ENCODE data around the gene MKS1.

Gene MKS1

GRCh38 chr17:58246104-58246740 lies 27.2 kb upstream of the MKS1 start:
- in situ Hi-C loops (cut with MboI; ENCODE audit: low pct_unique_long_range_greater_than_20kb, low sequenced_read_pairs) = no loop called here
- no peak for DNase-seq

GRCh38 chr17:58245428-58246103 lies 26.5 kb upstream of the MKS1 start:
- in situ Hi-C loops (cut with MboI; ENCODE audit: low pct_unique_long_range_greater_than_20kb, low sequenced_read_pairs) = no loop called here
- DNase-seq = no peak

GRCh38 chr17:58244963-58245362 lies 25.9 kb upstream of the MKS1 start:
- in situ Hi-C loops (cut with MboI; ENCODE audit: low pct_unique_long_range_greater_than_20kb, low sequenced_read_pairs) = no loop called here
- DNase-seq = no peak

- no peak for DNase-seq
- in situ Hi-C loops (cut with MboI; ENCODE audit: low pct_unique_long_range_greater_than_20kb, low sequenced_read_pairs) = no loop called here
These were observed 23.2 kb upstream of the MKS1 start for GRCh38 chr17:58242171-58242784.

GRCh38 chr17:58239987-58240386 lies 20.9 kb upstream of the MKS1 start:
- DNase-seq = no peak
- in situ Hi-C loops (cut with MboI; ENCODE audit: low pct_unique_long_range_greater_than_20kb, low sequenced_read_pairs) = no loop called here

GRCh38 chr17:58238147-58238634 lies 19.1 kb upstream of the MKS1 start, which contains the start of gene LPO:
TSS of gene LPO (plus strand) at chr17:58238584. CDS start at chr17:58242980, 4,396 bp downstream.
- no peak for DNase-seq
- in situ Hi-C loops (cut with MboI; ENCODE audit: low pct_unique_long_range_greater_than_20kb, low sequenced_read_pairs) = no loop called here

GRCh38 chr17:58236394-58236793 lies 17.3 kb upstream of the MKS1 start:
- in situ Hi-C loops (cut with MboI; ENCODE audit: low pct_unique_long_range_greater_than_20kb, low sequenced_read_pairs) = no loop called here
- no peak for DNase-seq

- in situ Hi-C loops (cut with MboI; ENCODE audit: low pct_unique_long_range_greater_than_20kb, low sequenced_read_pairs) = no loop called here
- DNase-seq = no peak
These were observed 16.8 kb upstream of the MKS1 start for GRCh38 chr17:58235821-58236220.

GRCh38 chr17:58234512-58234911 lies 15.5 kb upstream of the MKS1 start:
- DNase-seq = no peak
- in situ Hi-C loops (cut with MboI; ENCODE audit: low pct_unique_long_range_greater_than_20kb, low sequenced_read_pairs) = no loop called here

- in situ Hi-C loops (cut with MboI; ENCODE audit: low pct_unique_long_range_greater_than_20kb, low sequenced_read_pairs) = no loop called here
- peak; percentile 38 for DNase-seq
These were observed 14.5 kb upstream of the MKS1 start for GRCh38 chr17:58233543-58233942.

GRCh38 chr17:58232707-58233156 lies 13.7 kb upstream of the MKS1 start:
- in situ Hi-C loops (cut with MboI; ENCODE audit: low pct_unique_long_range_greater_than_20kb, low sequenced_read_pairs) = no loop called here
- peak; percentile 90 for DNase-seq

- in situ Hi-C loops (cut with MboI; ENCODE audit: low pct_unique_long_range_greater_than_20kb, low sequenced_read_pairs) = no loop called here
- DNase-seq = no peak
These were observed 12.6 kb upstream of the MKS1 start for GRCh38 chr17:58231641-58232040.

GRCh38 chr17:58229881-58230280 lies 10.8 kb upstream of the MKS1 start:
- no peak for DNase-seq
- in situ Hi-C loops (cut with MboI; ENCODE audit: low pct_unique_long_range_greater_than_20kb, low sequenced_read_pairs) = no loop called here

- no peak for DNase-seq
- in situ Hi-C loops (cut with MboI; ENCODE audit: low pct_unique_long_range_greater_than_20kb, low sequenced_read_pairs) = no loop called here
These were observed 10.3 kb upstream of the MKS1 start for GRCh38 chr17:58229384-58229783.

GRCh38 chr17:58228679-58229078 lies 9.6 kb upstream of the MKS1 start:
- DNase-seq = no peak
- in situ Hi-C loops (cut with MboI; ENCODE audit: low pct_unique_long_range_greater_than_20kb, low sequenced_read_pairs) = no loop called here

- in situ Hi-C loops (cut with MboI; ENCODE audit: low pct_unique_long_range_greater_than_20kb, low sequenced_read_pairs) = no loop called here
These were observed 8.7 kb upstream of the MKS1 start for GRCh38 chr17:58227733-58228132.

GRCh38 chr17:58224315-58224714 lies 5.3 kb upstream of the MKS1 start:
- peak; percentile 45 for DNase-seq
- in situ Hi-C loops (cut with MboI; ENCODE audit: low pct_unique_long_range_greater_than_20kb, low sequenced_read_pairs) = no loop called here

More at GRCh38 chr17:58227733-58228132, 8.7 kb upstream of the MKS1 start:
- no peak for DNase-seq

GRCh38 chr17:58219789-58220183 lies 731 bp upstream of the MKS1 start:
- DNase-seq = no peak
- in situ Hi-C loops (cut with MboI; ENCODE audit: low pct_unique_long_range_greater_than_20kb, low sequenced_read_pairs) = no loop called here

- no peak for DNase-seq
- in situ Hi-C loops (cut with MboI; ENCODE audit: low pct_unique_long_range_greater_than_20kb, low sequenced_read_pairs) = no loop called here
These were observed 1.3 kb downstream of the MKS1 start for GRCh38 chr17:58217766-58218165.

GRCh38 chr17:58215685-58216084 lies 3.4 kb downstream of the MKS1 start:
- peak; percentile 37 for DNase-seq

More at GRCh38 chr17:58215685-58216084, 3.4 kb downstream of the MKS1 start:
- in situ Hi-C loops (cut with MboI; ENCODE audit: low pct_unique_long_range_greater_than_20kb, low sequenced_read_pairs) = no loop called here
